ENCODE measurements around the gene USP25. TPM values are rescaled to one million over a fixed set of nuclear protein-coding genes. Genes with fewer than 3 reads are reported as not detected.

Gene USP25
- total RNA-seq, 1 experiment from 2014 or later = 35.1 TPM

- Histone ChIP-seq H3K4me1 (ENCODE audit: insufficient read depth, low read length) (no peaks in the 10 kb centered on the region; the same call in 1 of the 2 replicates), H3K79me2 (ENCODE audit: insufficient read depth, low read length) (peaks cover 27% of the 10 kb centered on the region; the same call in 1 of the 2 replicates), H2BK120ac (ENCODE audit: low read depth, low read length, poor library complexity, severe bottlenecking) (no peak overlapping the region), H3T11ph (ENCODE audit: low read length) (no peak overlapping the region), H2AFZ (ENCODE audit: low read length) (no peak overlapping the region), H2BK20ac (ENCODE audit: low read depth, low read length, poor library complexity, severe bottlenecking) (no peak overlapping the region), H3K9me3 (ENCODE audit: control insufficient read depth, low read depth, low read length) (no peaks in the 10 kb centered on the region), H3K4me2 (ENCODE audit: insufficient read depth, insufficient read length, low read length) (peak overlapping the region; percentile 95), H3K18ac (ENCODE audit: insufficient read length, low read depth, low read length) (no peak overlapping the region), H4K91ac (ENCODE audit: insufficient read length, low read depth, low read length) (no peak overlapping the region), H3K27ac (ENCODE audit: insufficient read length, low read depth, low read length) (no peak overlapping the region), H4K20me1 (ENCODE audit: control insufficient read depth, insufficient read depth, insufficient read length) (no peaks in the 10 kb centered on the region), H3K79me1 (ENCODE audit: insufficient read depth, low read depth, low read length, poor library complexity, severe bottlenecking) (no peaks in the 10 kb centered on the region), H2BK5ac (ENCODE audit: insufficient read length, low read length) (no peak overlapping the region), H2BK12ac (ENCODE audit: insufficient read length, low read depth, low read length) (no peak overlapping the region), H2AK5ac (ENCODE audit: insufficient read length, low read length) (no peak overlapping the region), H3K14ac (ENCODE audit: insufficient read depth, low read length) (no peak overlapping the region), H3K23ac (ENCODE audit: insufficient read length, low read depth, low read length) (no peak overlapping the region), H3K9ac (ENCODE audit: extremely low read depth, insufficient read length, low read length) (peak overlapping the region; percentile 99), H3K27me3 (ENCODE audit: insufficient read depth, low read length) (no peaks in the 10 kb centered on the region), H3K56ac (ENCODE audit: insufficient read length, low read depth, low read length) (no peak overlapping the region), H2BK15ac (ENCODE audit: low read depth, low read length) (no peak overlapping the region), H3K23me2 (ENCODE audit: insufficient read length, low read depth, low read length, poor library complexity, severe bottlenecking) (peaks cover 7% of the 10 kb centered on the region), H4K8ac (replicated peaks; ENCODE audit: insufficient read length, low read depth, low read length) (no peak overlapping the region), H3K4ac (ENCODE audit: low read depth, low read length) (no peak overlapping the region), H4K5ac (ENCODE audit: insufficient read length, low read depth, low read length) (no peak overlapping the region)
- no peak for DNase-seq
- peaks cover 5% of the 10 kb centered on the region; the same call in 1 of the 2 replicates for H3K27me3 Mint-ChIP-seq (ENCODE audit: low read depth)
- H3K4me3 Mint-ChIP-seq = peak overlapping the region; percentile 92 to 95
- WGBS (ENCODE audit: extremely low coverage, insufficient read length, low lambda C conversion rate) = no CpG with 5 or more reads among the region's 4 CpGs
- H3K27ac Mint-ChIP-seq = peak overlapping the region in 2 of 3 experiments; percentile 93 to 97; a peak in 2 of 7 replicates
- H3K36me3 Mint-ChIP-seq (ENCODE audit: insufficient read depth in 1 of 3, low read depth in 3 of 3) = peaks cover 0 to 3% (median 0%) of the 10 kb centered on the region in 3 experiments; a peak in 1 of 7 replicates
- no peaks in the 10 kb centered on the region; a peak in 1 of 5 replicates for H3K9me3 Mint-ChIP-seq
- TF ChIP-seq CTCF (conservative IDR thresholded peaks at IDR 0.05) = no peak
- H3K4me1 Mint-ChIP-seq = peaks cover 37 to 45% of the 10 kb centered on the region in 2 experiments
These were observed 1.4 kb downstream of the USP25 start for GRCh38 chr21:15731243-15731613.
